ENCODE results near the gene SUN3.

DNA sequence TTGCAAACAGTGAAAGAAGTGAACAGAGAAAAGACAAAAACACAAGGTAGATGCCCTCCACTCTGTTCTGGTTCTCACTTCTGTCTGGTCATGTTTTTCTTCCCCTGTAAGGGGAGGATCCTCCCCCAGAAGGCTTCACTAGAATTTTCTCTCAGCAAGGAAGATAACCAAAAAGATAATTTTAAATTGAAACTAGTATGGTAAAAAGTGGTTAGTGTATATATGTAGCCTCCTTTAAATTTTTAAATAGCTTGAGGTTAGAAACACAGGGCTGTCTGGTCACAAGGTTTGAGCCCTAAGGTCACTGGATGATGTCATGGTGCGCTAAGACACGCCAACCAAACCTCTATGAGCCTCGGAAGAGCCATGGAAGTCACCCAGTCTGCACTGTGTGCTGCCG, 75.1 kb downstream of the SUN3 start:
- TF ChIP-seq CTCF (IDR thresholded peaks at IDR 0.05 in 4 of 5, conservative IDR thresholded peaks at IDR 0.05 in 1 of 5), result no peak
- TF ChIP-seq POLR2A (IDR thresholded peaks at IDR 0.05), result no peak
